ENCODE measurements around the gene HDLBP. TPM values are rescaled to one million over a fixed set of nuclear protein-coding genes. Genes with fewer than 3 reads are reported as not detected.

The HDLBP gene
- total and polyA plus RNA-seq, 2 experiments from 2014 or later, result 613 to 711 TPM

DNA sequence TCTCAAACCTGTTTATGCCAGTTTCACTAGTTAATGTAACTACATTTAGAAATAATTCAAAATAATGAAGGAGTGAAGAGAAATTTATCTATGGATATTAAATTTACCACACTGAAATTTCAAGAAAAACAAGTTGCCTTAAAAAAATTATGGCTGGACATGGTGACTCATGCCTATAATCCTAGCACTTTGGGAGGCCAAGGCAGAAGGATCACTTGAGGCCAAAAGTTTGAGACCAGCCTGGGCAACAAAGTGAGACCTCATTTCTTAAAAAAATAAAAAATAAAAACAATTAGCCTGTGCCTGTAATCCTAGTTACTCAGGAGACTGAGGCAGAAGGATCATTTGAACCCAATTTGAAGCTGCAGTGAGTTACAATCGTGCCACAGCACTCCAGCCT lies 29.9 kb downstream of the HDLBP start:
- H3K4me2 ChIP-seq (ENCODE audit: unreplicated experiment), result no peak overlapping the region
- in situ Hi-C loops (cut with MboI), result no loop called here
- DNase-seq, result no peak
- no peaks in the 10 kb centered on the region for H3K27me3 ChIP-seq (replicated peaks; ENCODE audit: insufficient read depth)
- no peaks in the 10 kb centered on the region for H3K4me1 ChIP-seq (ENCODE audit: insufficient read depth)
- H3K9me3 ChIP-seq (ENCODE audit: low read depth), result no peaks in the 10 kb centered on the region
- TF ChIP-seq EZH2 (IDR thresholded peaks at IDR 0.05; ENCODE audit: insufficient read depth, poor library complexity, severe bottlenecking), result no peak
- no peak overlapping the region for H3K27ac ChIP-seq
- peaks cover 100% of the 10 kb centered on the region for H3K79me2 ChIP-seq (ENCODE audit: insufficient read depth)
- H3K4me3 ChIP-seq, result no peak overlapping the region
- no peak overlapping the region for H3K9ac ChIP-seq
- no peaks in the 10 kb centered on the region for H3K36me3 ChIP-seq (ENCODE audit: low read depth)
- no peak overlapping the region for H2AFZ ChIP-seq
- no peaks in the 10 kb centered on the region for H3K9me2 ChIP-seq (ENCODE audit: insufficient read depth)
- peaks cover 8% of the 10 kb centered on the region; the same call in 1 of the 2 replicates for H3F3A ChIP-seq (ENCODE audit: insufficient read depth)
- WGBS, 2 experiments (ENCODE audit: low coverage in 1 of 2, low lambda C conversion rate in 2 of 2, missing lambda C conversion rate in 2 of 2), result 95 to 100% methylated on average over 1 of the region's 1 CpG
- H4K20me1 ChIP-seq (ENCODE audit: insufficient read depth), result peaks cover 4% of the 10 kb centered on the region; the same call in 1 of the 2 replicates

DNA sequence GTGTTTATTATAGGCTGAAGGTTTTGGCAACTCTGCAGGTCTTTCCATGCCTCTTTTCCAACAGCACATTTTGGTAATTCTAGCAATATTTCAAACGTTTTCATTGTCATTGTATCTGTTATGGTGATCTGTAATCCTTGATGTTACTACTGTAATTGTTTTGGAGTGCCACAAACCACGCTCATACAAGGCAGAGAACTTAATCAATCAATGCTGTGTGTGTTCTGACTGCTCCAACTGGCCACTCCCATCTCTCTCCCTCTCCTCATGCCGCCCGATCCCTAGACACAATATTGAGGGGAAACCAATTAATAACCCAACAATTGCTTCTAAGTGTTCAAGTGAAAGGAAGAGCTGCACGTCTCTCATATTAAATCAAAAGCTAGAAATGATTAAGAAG lies 32.9 kb downstream of the HDLBP start:
- Histone ChIP-seq H3K27me3 (replicated peaks; ENCODE audit: insufficient read depth) (no peaks in the 10 kb centered on the region), H4K20me1 (ENCODE audit: insufficient read depth) (no peaks in the 10 kb centered on the region), H3K9me2 (ENCODE audit: insufficient read depth) (no peaks in the 10 kb centered on the region), H3K9ac (no peak overlapping the region), H3K4me1 (ENCODE audit: insufficient read depth) (peaks cover 7% of the 10 kb centered on the region; the same call in 1 of the 2 replicates), H3K9me3 (ENCODE audit: low read depth) (no peaks in the 10 kb centered on the region), H3K36me3 (ENCODE audit: low read depth) (no peaks in the 10 kb centered on the region), H3K4me3 (no peak overlapping the region), H3K79me2 (ENCODE audit: insufficient read depth) (peaks cover 100% of the 10 kb centered on the region), H3K27ac (no peak overlapping the region), H3K4me2 (ENCODE audit: unreplicated experiment) (no peak overlapping the region), H2AFZ (no peak overlapping the region), H3F3A (ENCODE audit: insufficient read depth) (peaks cover 8% of the 10 kb centered on the region; the same call in 1 of the 2 replicates)
- no peak for DNase-seq
- WGBS, 2 experiments (ENCODE audit: low coverage in 1 of 2, low lambda C conversion rate in 2 of 2, missing lambda C conversion rate in 2 of 2), result 29 to 36% methylated on average over 5 of the region's 5 CpGs
- in situ Hi-C loops (cut with MboI), result no loop called here
- no peak for TF ChIP-seq EZH2phosphoT487 (IDR thresholded peaks at IDR 0.05; ENCODE audit: insufficient read depth, low read depth)
- no peak for TF ChIP-seq EZH2 (IDR thresholded peaks at IDR 0.05; ENCODE audit: insufficient read depth, poor library complexity, severe bottlenecking)

DNA sequence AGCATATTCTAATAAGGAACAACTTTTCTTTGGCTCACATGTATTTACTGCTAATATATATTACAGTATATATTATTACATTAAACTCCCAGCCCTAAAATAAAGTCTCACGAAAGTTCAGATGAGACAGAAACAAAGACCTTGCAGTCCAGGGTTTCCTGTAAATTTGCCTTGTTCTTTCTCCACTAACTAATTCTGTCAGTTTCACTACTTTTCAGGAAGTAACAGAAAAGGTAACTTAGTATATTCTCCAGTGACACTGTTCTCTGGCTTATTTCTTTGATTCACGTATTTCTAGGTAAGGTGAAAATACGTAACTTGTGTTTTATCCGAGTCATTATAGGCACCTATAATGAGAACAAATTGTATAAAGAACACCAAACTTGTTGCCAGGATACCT lies 35.2 kb downstream of the HDLBP start:
- H3K4me1 ChIP-seq (ENCODE audit: insufficient read depth), result peaks cover 7% of the 10 kb centered on the region; the same call in 1 of the 2 replicates
- H3K4me3 ChIP-seq, result no peak overlapping the region
- no peaks in the 10 kb centered on the region for H3K9me3 ChIP-seq (ENCODE audit: low read depth)
- no peak overlapping the region for H2AFZ ChIP-seq
- TF ChIP-seq EZH2 (IDR thresholded peaks at IDR 0.05; ENCODE audit: insufficient read depth, poor library complexity, severe bottlenecking) (no peak), EZH2phosphoT487 (IDR thresholded peaks at IDR 0.05; ENCODE audit: insufficient read depth, low read depth) (no peak)
- peaks cover 19% of the 10 kb centered on the region; the same call in 1 of the 2 replicates for H3F3A ChIP-seq (ENCODE audit: insufficient read depth)
- no peak for DNase-seq
- no peak overlapping the region for H3K27ac ChIP-seq
- no peak overlapping the region for H3K4me2 ChIP-seq (ENCODE audit: unreplicated experiment)
- H4K20me1 ChIP-seq (ENCODE audit: insufficient read depth), result no peaks in the 10 kb centered on the region
- H3K36me3 ChIP-seq (ENCODE audit: low read depth), result no peaks in the 10 kb centered on the region; the same call in 1 of the 2 replicates
- no peaks in the 10 kb centered on the region for H3K9me2 ChIP-seq (ENCODE audit: insufficient read depth)
- in situ Hi-C loops (cut with MboI), result no loop called here
- peaks cover 100% of the 10 kb centered on the region for H3K79me2 ChIP-seq (ENCODE audit: insufficient read depth)
- H3K27me3 ChIP-seq (replicated peaks; ENCODE audit: insufficient read depth), result no peaks in the 10 kb centered on the region
- 97 to 100% methylated on average over 4 of the region's 4 CpGs for WGBS, 2 experiments (ENCODE audit: low coverage in 1 of 2, low lambda C conversion rate in 2 of 2, missing lambda C conversion rate in 2 of 2)
- no peak overlapping the region for H3K9ac ChIP-seq

DNA sequence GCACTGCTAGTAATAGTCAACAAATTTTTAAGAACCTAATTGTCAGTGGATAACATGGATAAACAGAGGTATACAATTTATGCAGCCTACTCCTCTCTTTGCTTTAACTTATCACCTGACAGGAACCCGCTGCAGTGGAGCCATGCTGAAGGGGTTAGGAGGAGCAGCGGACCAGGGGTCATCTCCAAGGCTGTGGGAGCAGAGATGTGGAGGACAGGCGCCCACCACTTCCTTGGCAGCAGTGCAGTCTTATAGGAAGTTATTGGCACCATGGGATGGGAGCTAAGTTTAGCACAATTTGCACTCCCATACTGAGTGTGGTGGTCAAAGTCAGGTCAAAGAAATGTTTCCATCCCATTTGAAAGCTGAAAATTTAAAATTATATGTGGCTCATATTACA lies 35.6 kb downstream of the HDLBP start:
- H3K27ac ChIP-seq, result no peak overlapping the region
- in situ Hi-C loops (cut with MboI), result no loop called here

More for the DNA sequence above, 35.6 kb downstream of the HDLBP start:
- WGBS, 2 experiments (ENCODE audit: low coverage in 1 of 2, low lambda C conversion rate in 2 of 2, missing lambda C conversion rate in 2 of 2), result 88 to 94% methylated on average over 3 of the region's 3 CpGs
- H3K9me2 ChIP-seq (ENCODE audit: insufficient read depth), result no peaks in the 10 kb centered on the region
- no peak for DNase-seq
- H3K4me1 ChIP-seq (ENCODE audit: insufficient read depth), result peaks cover 7% of the 10 kb centered on the region; the same call in 1 of the 2 replicates
- no peak overlapping the region for H3K4me2 ChIP-seq (ENCODE audit: unreplicated experiment)
- H3K36me3 ChIP-seq (ENCODE audit: low read depth), result no peaks in the 10 kb centered on the region; the same call in 1 of the 2 replicates
- H3K9ac ChIP-seq, result no peak overlapping the region
- no peaks in the 10 kb centered on the region for H3K9me3 ChIP-seq (ENCODE audit: low read depth)
- TF ChIP-seq EZH2 (IDR thresholded peaks at IDR 0.05; ENCODE audit: insufficient read depth, poor library complexity, severe bottlenecking) (no peak), EZH2phosphoT487 (IDR thresholded peaks at IDR 0.05; ENCODE audit: insufficient read depth, low read depth) (no peak)
- H2AFZ ChIP-seq, result no peak overlapping the region
- no peaks in the 10 kb centered on the region for H3K27me3 ChIP-seq (replicated peaks; ENCODE audit: insufficient read depth)
- peaks cover 100% of the 10 kb centered on the region for H3K79me2 ChIP-seq (ENCODE audit: insufficient read depth)
- no peak overlapping the region for H3K4me3 ChIP-seq
- no peaks in the 10 kb centered on the region for H4K20me1 ChIP-seq (ENCODE audit: insufficient read depth)
- peaks cover 19% of the 10 kb centered on the region; the same call in 1 of the 2 replicates for H3F3A ChIP-seq (ENCODE audit: insufficient read depth)
